Endothelial cell of umbilical vein (primary cell): ENCODE results near the gene IFNB1. TPM values are rescaled to one million over a fixed set of nuclear protein-coding genes. Genes with fewer than 3 reads are reported as not detected.

ENCODE experiments used
- BruUV-seq: library from RNA; stranded (reverse); fragments of 400-500 nt; replicated peaks from 2 replicates; lab custom pipeline; 2021; lab: Mats Ljungman, UMichigan
- CTCF ChIA-PET: fragments of 300-600, 350-600 bp; sonication (Branson Sonifier 250); formaldehyde crosslinking; loops from one replicate; lab custom pipeline; 2021; ENCODE audit warnings: antibody characterized with exemption, inconsistent platforms; lab: Charles Lee
- POLR2A ChIA-PET: fragments of 300-600, 350-600 bp; sonication (Branson Sonifier 250); formaldehyde crosslinking; loops from one replicate; lab custom pipeline; 2021; ENCODE audit warnings: antibody characterized with exemption, inconsistent platforms; lab: Charles Lee
- DNase-seq: peaks from one replicate; pipeline ENCODE4 v3.0.0-alpha.2; 2011; ENCODE audit warnings: low read depth, low spot score
- FAIRE-seq: peaks from 2 replicates; lab custom pipeline; 2011; peaks lifted over from hg19 to GRCh38; lab: Jason Lieb, UNC
- H2AFZ ChIP-seq: 2 replicates; pipeline ENCODE4 v1.6.0; 2012; ENCODE audit warnings: low read depth, low read length, control low read depth, inconsistent platforms
- H3K27ac ChIP-seq: 2 replicates; pipeline ENCODE4 v1.5.1; 2011; ENCODE audit warnings: low read depth, mild to moderate bottlenecking, control low read depth, low read length, moderate library complexity; ENCODE audit not compliant: insufficient read depth
- H3K27me3 ChIP-seq, 2 experiments: 2 replicates each; pipeline versions ENCODE4 v1.6.0 to v1.6.1; 2011; ENCODE audit warnings: low read length in 2 of 2, mixed read lengths in 1 of 2; ENCODE audit not compliant: control insufficient read depth in 2 of 2, insufficient read depth in 2 of 2
- H3K36me3 ChIP-seq, 2 experiments: 2 replicates in 1 of 2; 3 replicates in 1 of 2; pipeline ENCODE4 v1.5.1; 2011; ENCODE audit warnings: low read length in 2 of 2, mild to moderate bottlenecking in 1 of 2, moderate library complexity in 1 of 2; ENCODE audit not compliant: control insufficient read depth in 2 of 2, insufficient read depth in 2 of 2; ENCODE audit errors: extremely low read depth in 1 of 2
- H3K4me1 ChIP-seq: 3 replicates; pipeline ENCODE4 v1.5.1; 2011; ENCODE audit warnings: mild to moderate bottlenecking, low read length; ENCODE audit not compliant: control insufficient read depth, insufficient read depth; ENCODE audit errors: extremely low read depth
- H3K4me2 ChIP-seq: 2 replicates; pipeline ENCODE4 v1.6.1; 2011; ENCODE audit warnings: low read length, control low read depth, mixed read lengths; ENCODE audit not compliant: insufficient read depth
- H3K4me3 ChIP-seq, 3 experiments: fragments of 200-600 bp in 1 of 3; sonication (generic), shearing (Covaris generic) in 1 of 3; replicated peaks in 1 of 3; 2 replicates each; pipeline ENCODE4 v1.5.1; 2011 to 2016; ENCODE audit warnings: control low read depth in 3 of 3, low read length in 3 of 3, mild to moderate bottlenecking in 2 of 3, inconsistent platforms in 1 of 3, low read depth in 1 of 3, moderate library complexity in 1 of 3; ENCODE audit not compliant: insufficient read depth in 1 of 3
- H3K79me2 ChIP-seq: 2 replicates; pipeline ENCODE4 v1.6.0; 2012; ENCODE audit warnings: low read length, inconsistent platforms; ENCODE audit not compliant: control insufficient read depth, insufficient read depth
- H3K9ac ChIP-seq: replicated peaks from 2 replicates; pipeline ENCODE3; 2011; ENCODE audit warnings: low read length, control low read depth; ENCODE audit not compliant: insufficient read depth; ENCODE audit errors: extremely low read depth
- H3K9me1 ChIP-seq: replicated peaks from 3 replicates; pipeline ENCODE4 v1.6.0; 2011; ENCODE audit warnings: mild to moderate bottlenecking, low read length; ENCODE audit not compliant: control insufficient read depth, insufficient read depth; ENCODE audit errors: extremely low read depth
- H3K9me3 ChIP-seq: replicated peaks from 2 replicates; pipeline ENCODE4 v1.5.1; 2012; ENCODE audit warnings: low read length, inconsistent platforms; ENCODE audit not compliant: control insufficient read depth, insufficient read depth
- H4K20me1 ChIP-seq: replicated peaks from 2 replicates; pipeline ENCODE3; 2011; ENCODE audit warnings: mild to moderate bottlenecking, low read length; ENCODE audit not compliant: control insufficient read depth, insufficient read depth; ENCODE audit errors: extremely low read depth
- EZH2 ChIP-seq: IDR thresholded peaks from 2 replicates; pipeline ENCODE4 v1.6.1; 2012; ENCODE audit warnings: borderline replicate concordance, low read depth, mild to moderate bottlenecking, moderate library complexity, low read length, inconsistent platforms; ENCODE audit not compliant: severe bottlenecking
- FOS ChIP-seq: IDR thresholded peaks from 2 replicates; pipeline ENCODE4 v1.6.1; 2011; ENCODE audit warnings: mild to moderate bottlenecking, low read length, moderate library complexity, borderline replicate concordance; ENCODE audit not compliant: insufficient read depth
- GATA2 ChIP-seq: IDR thresholded peaks from 2 replicates; pipeline ENCODE4 v1.7.0; 2011; ENCODE audit warnings: low read depth, mild to moderate bottlenecking, moderate library complexity, mixed read lengths, low read length; ENCODE audit not compliant: insufficient read length, insufficient read depth
- JUN ChIP-seq: IDR thresholded peaks from 2 replicates; pipeline ENCODE4 v1.6.1; 2011; ENCODE audit warnings: borderline replicate concordance, low read depth; ENCODE audit not compliant: insufficient read length, insufficient read depth
- MYC ChIP-seq: IDR thresholded peaks from one replicate; pipeline ENCODE4 v1.6.1; 2011; ENCODE audit warnings: mild to moderate bottlenecking, low read depth, low read length
- POLR2A ChIP-seq: IDR thresholded peaks from 2 replicates; pipeline ENCODE4 v1.6.1; 2012; ENCODE audit warnings: low read depth, mild to moderate bottlenecking, control low read depth, low read length
- POLR2AphosphoS5 ChIP-seq: IDR thresholded peaks from 2 replicates; pipeline ENCODE4 v1.6.1; 2012; ENCODE audit warnings: low read depth, mild to moderate bottlenecking, control low read depth, low read length, moderate library complexity; ENCODE audit not compliant: insufficient read depth
- dilution Hi-C: fragments of 300-500 bp; cut with MboI; formaldehyde crosslinking; loops from one replicate; pipeline ENCODE4 v1.15.0; 2019; ENCODE audit warnings: low sequenced_read_pairs; ENCODE audit not compliant: extremely low pct_ligation_motif_present
- intact Hi-C: fragments of 100-400 bp; cut with micrococcal nuclease; formaldehyde crosslinking; loops from one replicate; pipeline ENCODE4 v1.10.0; 2022
- polyA plus RNA-seq, 4 experiments: library from polyadenylated mRNA; depleted of rRNA in 3 of 4; stranded (reverse) in 3 of 4; unstranded in 1 of 4; fragments of >200 nt; gene quantifications; 2 replicates each; pipeline versions ENCODE4 v1.2.1 to v1.2.3, GENCODE V29; 2011 to 2012; ENCODE audit warnings: missing spikeins in 1 of 4
- total RNA-seq: library from RNA; stranded (reverse); gene quantifications from 2 replicates; pipeline ENCODE4 v1.2.3, GENCODE V29; 2021
- TF ChIP-seq, protein P1 (sequence below): IDR thresholded peaks from 2 replicates; pipeline ENCODE4 v1.6.1; 2011; ENCODE audit not compliant: insufficient read depth, insufficient read length
- TF ChIP-seq, protein P2 (sequence below), 2 donors: IDR thresholded peaks; 1 replicate in 1 of 2; 2 replicates in 1 of 2; pipeline ENCODE4 v1.5.1; 2011; ENCODE audit warnings: low read length in 2 of 2, mild to moderate bottlenecking in 2 of 2, moderate library complexity in 2 of 2, control low read depth in 1 of 2, inconsistent platforms in 1 of 2, low read depth in 1 of 2; ENCODE audit not compliant: insufficient read depth in 1 of 2; ENCODE audit errors: extremely low read depth in 1 of 2

IFNB1 gene
- total and polyA plus RNA-seq, 2 donors (not counting 3 experiments of a cell fraction or from before 2014, with no cell fraction given): not detected

DNA sequence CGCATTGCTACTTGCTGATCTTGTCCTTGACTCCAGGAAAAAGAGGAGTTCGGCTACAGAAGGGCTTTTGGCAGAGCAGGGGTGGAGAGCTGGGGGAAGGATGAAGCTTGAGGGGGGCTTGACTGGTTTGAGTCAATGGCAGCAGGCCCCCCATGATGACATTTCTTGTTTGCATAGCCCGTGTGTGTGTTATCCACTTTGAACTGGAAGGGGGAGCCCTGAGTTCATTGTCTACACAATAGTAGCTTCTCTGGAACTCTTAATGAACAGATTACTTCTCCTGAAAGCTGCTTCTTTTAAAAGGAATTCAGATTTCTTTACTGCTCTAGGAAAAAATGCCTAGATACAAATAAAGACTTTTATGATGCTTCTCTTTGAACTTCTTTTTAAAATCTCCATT, 2.3 kb downstream of the IFNB1 start:
- Histone ChIP-seq H3K4me1 (peaks cover 6% of the 10 kb centered on the region), H3K4me3 (no peak overlapping the region), H3K27ac (no peak overlapping the region), H3K27me3 (peaks cover 2 to 8% of the 10 kb centered on the region in 2 experiments), H4K20me1 (no peaks in the 10 kb centered on the region), H2AFZ (no peak overlapping the region), H3K9me1 (peaks cover 2% of the 10 kb centered on the region), H3K9ac (no peak overlapping the region), H3K79me2 (no peaks in the 10 kb centered on the region), H3K9me3 (no peaks in the 10 kb centered on the region), H3K4me2 (no peak overlapping the region), H3K36me3 (no peaks in the 10 kb centered on the region)
- dilution Hi-C loops (no loop called here), intact Hi-C loops (no loop called here)
- no peak for DNase-seq
- FAIRE-seq: no peak
- CTCF ChIA-PET: interaction anchor here (1.7 to 2.2 kb wide), 2 partner anchors 31 to 36 kb away, joined by 6 to 11 read pairs; no protein-coding TSS in a partner anchor
- TF ChIP-seq, protein P1, sequence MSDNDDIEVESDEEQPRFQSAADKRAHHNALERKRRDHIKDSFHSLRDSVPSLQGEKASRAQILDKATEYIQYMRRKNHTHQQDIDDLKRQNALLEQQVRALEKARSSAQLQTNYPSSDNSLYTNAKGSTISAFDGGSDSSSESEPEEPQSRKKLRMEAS: no peak
- no peak for TF ChIP-seq EZH2
- TF ChIP-seq POLR2AphosphoS5: no peak
- no peak for TF ChIP-seq MYC
- TF ChIP-seq FOS: no peak
- TF ChIP-seq JUN: no peak
- TF ChIP-seq, protein P2, sequence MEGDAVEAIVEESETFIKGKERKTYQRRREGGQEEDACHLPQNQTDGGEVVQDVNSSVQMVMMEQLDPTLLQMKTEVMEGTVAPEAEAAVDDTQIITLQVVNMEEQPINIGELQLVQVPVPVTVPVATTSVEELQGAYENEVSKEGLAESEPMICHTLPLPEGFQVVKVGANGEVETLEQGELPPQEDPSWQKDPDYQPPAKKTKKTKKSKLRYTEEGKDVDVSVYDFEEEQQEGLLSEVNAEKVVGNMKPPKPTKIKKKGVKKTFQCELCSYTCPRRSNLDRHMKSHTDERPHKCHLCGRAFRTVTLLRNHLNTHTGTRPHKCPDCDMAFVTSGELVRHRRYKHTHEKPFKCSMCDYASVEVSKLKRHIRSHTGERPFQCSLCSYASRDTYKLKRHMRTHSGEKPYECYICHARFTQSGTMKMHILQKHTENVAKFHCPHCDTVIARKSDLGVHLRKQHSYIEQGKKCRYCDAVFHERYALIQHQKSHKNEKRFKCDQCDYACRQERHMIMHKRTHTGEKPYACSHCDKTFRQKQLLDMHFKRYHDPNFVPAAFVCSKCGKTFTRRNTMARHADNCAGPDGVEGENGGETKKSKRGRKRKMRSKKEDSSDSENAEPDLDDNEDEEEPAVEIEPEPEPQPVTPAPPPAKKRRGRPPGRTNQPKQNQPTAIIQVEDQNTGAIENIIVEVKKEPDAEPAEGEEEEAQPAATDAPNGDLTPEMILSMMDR (IDR thresholded peaks at IDR 0.05; ENCODE audit: extremely low read depth in 1 of 2, insufficient read depth in 1 of 2, low read depth in 1 of 2, low read length in 2 of 2): no peak
- TF ChIP-seq POLR2A: no peak
- no peak for TF ChIP-seq GATA2
- no TSS peak for BruUV-seq
- POLR2A ChIA-PET: no interaction called here
